RPMI7951 (cell line): ENCODE measurements around the gene MACROD1. TPM values are rescaled to one million over a fixed set of nuclear protein-coding genes. Genes with fewer than 3 reads are reported as not detected.
A peak's percentile ranks its signal among the peaks of the same experiment; 100 is the strongest.
"Not testable (repeated sequence)": the region's sequence is repeated elsewhere in the genome, so short reads cannot be mapped to it uniquely, and the experiment has no call there.

Experiments used
- DNase-seq: peaks from one replicate; pipeline ENCODE4 v3.0.0-alpha.2; 2012; ENCODE audit warnings: low read depth
- total RNA-seq: library from RNA; depleted of rRNA; stranded (reverse); fragments of >200 nt; shearing (Covaris generic); gene quantifications from 2 replicates; pipeline ENCODE4 v1.2.3, GENCODE V29; 2014

The MACROD1 gene
- total RNA-seq, 1 experiment from 2014 or later = 43.3 TPM

DNA sequence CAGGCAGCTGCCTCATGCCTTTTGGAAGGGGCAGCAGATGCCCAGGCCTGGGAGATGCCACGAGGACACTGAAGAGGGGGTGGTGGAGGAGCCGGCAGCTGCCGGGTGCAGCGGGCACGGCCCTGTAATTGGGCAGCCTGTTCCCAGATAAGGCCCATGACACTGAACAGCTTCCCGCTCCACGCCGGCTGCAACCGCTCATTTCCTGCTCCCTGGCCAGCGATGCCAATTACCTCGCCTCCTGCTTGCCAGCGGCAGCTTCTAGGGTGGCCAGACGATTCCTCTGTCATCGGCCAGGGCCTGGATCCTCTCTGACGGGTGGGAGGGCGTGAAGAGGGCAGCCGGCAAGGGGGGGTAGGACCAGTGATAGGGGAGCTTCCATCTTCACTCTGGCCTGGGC lies 107.4 kb downstream of the MACROD1 start:
- no peak for DNase-seq

DNA sequence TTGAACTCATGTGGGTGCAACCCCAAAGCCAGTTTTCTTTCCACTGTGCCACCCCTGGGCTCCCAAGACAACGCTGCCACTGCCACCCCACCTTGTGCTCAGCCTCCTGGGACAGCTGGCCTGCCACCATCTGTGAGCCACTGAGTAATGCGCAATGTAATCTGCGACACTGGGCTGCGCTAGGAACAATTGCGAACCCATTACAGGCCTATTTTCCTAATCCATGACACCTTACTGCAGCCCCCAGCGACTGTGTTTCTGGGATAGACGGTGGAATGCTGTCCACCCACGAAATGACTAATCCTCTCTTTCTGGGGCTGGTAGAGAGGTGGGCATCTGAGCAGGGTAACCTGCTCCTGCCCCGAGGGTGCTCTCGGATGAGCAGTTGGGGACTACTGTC lies 108.0 kb downstream of the MACROD1 start:
- no peak for DNase-seq

DNA sequence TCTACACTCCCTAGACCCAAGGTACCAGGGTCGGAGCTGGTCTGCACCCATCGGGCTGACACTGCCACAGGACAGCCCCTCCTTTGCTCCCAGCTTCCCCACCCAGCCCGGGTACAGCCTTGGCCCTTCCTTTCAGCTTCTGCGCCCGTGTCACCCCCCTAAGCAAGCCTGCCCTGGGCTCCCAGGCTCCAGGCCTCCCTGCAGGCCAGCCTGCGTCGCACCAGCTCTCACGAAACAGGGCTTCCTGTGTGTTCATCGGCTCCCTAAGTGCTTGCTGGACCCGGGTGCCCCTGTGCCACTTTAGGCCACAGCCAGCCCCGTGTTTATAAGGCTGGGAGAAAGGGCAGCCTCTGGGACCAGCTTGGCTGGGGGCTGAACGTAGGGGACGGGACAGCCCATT lies 109.1 kb downstream of the MACROD1 start:
- no peak for DNase-seq

DNA sequence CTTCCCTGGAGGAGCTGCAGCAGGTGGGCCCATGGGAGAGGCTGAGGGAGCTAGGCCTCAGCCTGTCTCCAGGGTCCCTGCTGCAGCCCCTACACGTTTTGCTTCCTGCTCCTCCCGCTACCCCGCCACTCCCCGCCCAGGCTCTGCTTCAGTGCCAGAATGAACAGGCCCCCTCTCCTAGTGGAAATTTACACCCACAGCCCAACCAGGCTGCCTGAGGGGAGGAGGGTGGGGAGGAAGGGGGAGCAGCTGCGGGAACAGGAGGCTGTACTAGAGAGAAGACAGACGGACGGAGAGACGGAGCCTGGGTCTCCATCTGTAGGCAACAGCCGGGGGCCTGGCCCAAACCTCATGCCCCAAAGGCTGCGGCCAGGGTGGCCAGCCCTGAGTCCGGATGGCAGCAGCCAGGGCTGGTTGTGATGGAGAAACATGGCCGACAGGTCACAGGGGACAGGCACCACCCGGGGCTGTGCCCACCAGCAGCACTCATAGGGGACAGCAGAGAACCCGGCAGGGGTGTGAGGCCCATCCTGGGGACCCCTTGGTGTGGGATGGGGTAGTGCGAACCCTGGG lies 109.6 kb downstream of the MACROD1 start:
- no peak for DNase-seq

DNA sequence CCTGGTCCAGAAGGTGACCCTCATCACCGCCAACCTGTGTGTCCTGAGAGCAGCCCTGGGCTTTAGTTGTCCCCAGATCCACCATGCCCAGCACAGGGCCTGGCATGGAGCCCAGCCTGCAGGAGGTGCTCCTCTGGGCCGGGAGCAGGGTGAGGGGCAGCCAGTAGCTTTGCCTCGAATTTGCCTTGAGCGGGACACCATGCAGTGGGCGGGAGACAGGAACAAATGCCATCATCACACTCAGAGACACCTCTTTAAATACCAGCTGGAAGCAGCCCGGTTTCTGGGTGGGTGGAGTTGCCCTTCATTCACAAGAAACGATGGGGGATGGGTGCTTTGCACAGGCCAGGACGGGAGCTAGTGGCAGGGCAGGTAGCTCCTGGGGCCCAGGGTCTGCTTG lies 110.8 kb downstream of the MACROD1 start:
- DNase-seq = no peak

DNA sequence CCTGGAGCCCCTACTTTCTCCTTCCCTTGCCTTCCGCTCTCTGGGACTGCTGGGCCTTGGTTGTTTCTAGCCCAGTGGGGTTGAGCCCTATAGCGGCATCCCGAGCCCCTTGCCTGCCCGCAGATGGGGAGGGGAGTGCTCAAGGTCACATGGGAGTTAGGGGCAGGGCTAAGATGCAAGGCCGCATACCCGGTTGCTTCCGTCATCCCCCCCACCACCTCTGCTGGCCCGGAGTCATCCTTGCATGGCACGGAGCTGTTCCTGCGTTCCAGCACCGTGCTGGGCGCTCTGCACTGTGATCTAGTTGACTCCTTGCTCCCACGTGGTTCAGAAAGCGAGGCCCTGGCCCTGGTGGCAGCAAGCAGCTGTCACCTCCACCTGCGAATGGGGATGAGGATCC lies 112.2 kb downstream of the MACROD1 start:
- no peak for DNase-seq

DNA sequence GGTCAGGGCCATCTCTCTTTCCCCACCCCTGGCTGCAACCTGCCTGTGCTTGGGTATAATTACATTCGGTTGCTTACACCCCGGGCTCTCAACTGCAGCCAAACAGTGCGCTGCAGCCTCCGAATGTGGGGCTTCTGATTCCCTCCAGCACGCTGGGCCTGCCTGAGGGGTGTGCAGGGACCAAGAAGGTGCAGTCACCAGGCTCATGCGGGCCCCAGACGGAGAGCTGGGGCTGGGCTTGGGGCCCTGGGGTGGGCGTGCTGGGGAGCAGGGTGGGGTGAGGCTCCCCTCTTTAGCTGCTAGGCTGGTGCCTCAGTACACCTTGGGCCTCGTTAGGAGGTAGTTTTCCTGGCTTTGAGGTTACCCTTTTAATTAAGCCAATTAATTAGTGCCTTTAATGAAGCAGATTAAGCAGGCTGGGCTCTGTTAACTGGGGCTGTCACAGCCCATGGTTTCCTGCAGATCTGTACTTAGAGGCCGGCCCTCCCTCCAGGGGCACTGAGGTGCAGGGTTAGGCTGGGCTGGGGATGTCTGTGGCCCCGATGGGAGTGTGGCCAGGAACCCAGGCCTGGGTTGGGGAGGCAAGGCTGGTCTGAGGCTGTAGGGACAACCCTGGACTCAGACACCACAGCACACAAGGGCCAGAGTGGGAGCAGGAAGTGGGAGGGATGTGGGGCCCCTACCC lies 112.8 kb downstream of the MACROD1 start:
- no peak for DNase-seq

DNA sequence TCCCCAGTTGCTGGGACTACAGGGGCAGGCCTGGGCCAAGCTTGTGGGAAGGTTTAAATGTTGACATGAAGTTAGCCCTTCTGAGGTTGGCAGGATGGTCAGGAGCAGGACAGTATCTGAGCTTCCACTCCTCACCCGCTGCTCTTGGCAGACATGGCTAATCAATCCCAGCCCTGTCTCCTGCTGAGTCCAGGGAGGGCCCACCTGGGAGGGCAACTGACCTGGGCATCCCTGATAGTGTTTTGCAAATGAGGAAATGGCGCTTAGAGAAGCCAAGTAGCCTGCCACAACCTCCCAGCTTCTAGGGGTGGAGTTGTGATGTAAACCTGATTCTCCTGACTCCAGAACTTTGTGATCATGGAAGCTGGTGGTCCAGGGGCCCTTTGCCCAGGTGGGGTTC lies 113.5 kb downstream of the MACROD1 start:
- no peak for DNase-seq

DNA sequence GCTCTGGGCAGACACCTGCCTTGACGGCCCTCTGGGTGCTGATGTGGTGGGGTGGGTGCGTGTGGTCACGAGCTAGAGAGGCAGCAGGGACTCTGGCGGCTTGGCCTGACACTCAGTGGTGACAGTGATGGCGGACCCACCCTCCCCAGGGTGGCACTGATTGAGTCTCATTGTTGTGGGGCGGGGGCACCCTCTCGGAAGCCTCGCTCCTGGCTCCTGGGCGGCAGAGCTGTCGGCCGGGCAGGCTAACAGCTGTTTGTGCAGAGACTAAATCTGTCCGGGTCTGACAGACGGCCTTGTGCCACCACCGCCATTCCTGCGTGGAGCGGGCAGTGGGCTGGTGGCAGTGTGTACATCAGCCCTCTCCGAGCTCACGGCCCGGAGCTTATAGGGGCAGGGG lies 114.6 kb downstream of the MACROD1 start:
- no peak for DNase-seq

DNA sequence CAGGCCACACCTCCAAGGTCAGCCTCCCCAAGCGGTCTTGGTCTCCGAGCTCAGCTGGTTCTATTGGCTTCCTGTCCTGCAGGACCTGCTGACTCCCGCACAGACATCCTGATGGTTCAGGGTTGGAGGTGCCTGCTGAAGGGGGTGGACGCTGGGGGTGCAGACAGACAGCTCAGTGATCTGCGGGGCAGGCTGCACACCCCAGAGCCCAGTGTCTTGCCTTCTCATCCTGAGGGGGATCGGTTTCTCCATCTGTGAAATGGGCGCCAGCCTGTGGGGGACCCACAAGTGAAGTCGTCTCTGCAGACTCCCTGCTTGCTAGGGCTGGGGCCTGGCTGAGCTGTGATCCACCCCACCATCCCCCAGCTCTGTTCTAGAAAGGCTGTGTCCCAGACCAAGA lies 116.4 kb downstream of the MACROD1 start:
- no peak for DNase-seq

DNA sequence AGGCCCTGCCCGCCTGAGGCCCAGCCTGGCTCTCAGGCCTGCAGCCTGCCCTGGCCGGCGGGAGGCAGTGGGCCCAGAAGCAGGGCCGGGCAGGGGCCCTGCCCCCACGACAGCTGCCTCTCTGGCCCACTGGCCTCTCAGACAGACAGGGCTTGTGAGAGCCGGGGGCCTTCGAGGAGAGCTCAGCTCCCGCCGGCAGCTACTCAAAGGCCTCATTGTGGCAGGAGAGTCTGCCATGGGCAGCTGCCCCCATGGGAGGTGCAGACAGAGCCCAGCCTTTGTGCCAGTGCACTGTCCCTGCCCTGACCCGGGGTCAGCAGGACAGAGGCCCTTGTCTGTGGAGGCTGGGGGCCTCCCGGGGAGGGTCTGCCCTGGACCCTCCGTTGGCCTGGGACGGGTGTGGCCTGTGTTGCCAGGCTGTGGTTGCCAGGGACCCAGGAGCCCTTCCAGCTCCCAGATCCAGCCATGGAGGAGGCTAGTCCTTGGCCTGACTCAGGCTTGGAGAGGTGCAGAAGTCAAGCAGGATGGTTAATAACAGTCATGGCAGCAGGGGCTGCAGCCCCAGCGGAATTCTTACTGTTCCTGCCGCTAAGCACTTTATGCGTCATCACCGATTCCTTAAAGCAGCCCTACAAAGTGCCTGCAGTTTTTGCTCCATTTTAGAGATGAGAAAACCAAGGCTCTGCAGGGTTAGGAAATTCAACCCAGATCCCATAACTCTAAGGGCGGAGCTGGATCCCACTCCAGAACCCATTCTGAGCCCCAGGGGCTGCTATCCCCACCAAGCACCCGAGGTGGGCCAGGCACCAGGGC lies 117.7 kb downstream of the MACROD1 start:
- DNase-seq = peak; percentile 49

DNA sequence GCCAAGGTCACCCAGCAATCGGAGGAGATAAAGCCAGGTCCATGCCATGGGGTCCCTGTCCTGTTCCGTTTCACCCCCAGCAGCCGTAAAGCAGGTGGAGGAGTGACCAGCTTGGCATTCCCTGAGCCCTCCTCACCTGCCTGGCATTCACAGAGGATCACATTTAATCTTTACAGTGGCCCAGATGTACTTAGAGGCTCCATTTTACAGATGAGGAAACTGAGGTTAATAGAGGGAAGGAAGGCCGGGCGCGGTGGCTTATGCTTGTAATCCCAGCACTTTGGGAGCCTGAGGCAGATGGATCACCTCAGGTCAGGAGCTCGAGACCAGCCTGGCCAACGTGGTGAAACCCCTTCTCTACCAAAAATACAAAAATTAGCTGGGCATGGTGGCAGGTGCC lies 118.5 kb downstream of the MACROD1 start:
- not testable (repeated sequence) for DNase-seq

DNA sequence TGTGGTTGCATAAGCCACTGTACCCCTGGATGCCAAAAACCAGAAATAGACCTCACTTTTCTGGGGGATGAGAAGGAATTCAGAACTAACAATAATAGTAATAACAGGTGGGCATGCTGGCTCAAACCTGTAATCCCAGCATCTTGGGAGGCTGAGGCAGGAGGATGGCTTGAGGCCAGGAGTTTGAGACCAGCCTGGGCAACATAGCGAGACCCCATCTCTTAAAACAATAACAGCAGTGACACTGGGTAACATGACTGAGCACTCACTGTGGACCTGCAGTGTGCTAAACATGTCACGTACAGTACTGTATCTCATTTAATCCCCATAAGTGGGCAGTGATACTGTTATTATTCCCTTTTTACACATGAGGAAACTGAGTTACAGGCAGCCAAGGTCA lies 120.2 kb downstream of the MACROD1 start:
- no peak for DNase-seq

DNA sequence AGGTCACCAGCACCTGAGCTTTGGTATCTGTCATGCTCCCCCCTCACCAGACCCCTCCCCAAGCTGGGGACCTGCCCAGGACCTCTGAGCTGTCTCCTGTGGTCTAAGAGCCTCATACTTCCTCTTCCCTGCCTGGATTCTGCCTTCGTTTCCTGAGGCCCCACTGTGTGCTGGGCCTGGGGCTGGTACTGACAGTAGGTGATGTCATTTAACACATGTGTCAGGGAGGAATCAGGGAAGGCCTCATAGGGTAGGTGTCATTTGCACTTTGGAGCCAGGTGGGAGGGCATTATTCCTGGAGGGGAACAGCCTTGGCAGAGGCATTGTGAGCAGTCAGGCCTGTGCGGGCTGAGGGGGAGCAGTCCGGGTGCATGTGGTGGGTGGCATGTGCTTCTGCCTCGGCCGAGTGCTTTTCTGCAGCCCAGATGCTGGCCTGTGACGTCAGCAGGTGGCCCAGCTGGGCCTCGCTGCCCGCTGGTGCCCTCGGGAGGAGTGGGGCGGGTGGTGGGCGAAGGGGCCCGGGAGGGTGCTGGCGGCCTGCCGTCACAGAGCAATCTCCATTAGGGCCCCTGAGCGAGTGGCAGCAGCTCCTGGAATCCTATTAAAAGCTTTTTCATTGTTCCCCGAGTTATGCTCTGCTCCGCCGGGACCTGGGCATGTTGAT lies 121.1 kb downstream of the MACROD1 start:
- DNase-seq = no peak

DNA sequence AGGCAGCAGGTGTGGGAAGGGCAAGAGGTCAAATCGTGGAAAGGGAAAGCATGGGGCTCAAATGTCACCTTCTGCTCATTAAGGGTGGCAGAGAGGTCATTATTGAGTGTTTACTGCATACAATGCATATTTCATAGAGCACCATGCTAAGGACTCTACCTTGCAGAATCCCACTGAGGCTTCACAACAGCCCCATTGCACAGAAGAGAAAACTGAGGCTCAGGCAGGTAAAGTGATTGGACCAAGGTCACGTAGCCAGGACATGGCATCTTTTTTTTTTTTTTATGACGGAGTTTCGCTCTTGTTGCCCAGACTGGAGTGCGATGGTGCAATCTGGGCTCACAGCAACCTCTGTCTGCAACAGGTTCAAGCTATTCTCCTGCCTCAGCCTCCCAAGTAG lies 122.4 kb downstream of the MACROD1 start:
- DNase-seq = no peak

DNA sequence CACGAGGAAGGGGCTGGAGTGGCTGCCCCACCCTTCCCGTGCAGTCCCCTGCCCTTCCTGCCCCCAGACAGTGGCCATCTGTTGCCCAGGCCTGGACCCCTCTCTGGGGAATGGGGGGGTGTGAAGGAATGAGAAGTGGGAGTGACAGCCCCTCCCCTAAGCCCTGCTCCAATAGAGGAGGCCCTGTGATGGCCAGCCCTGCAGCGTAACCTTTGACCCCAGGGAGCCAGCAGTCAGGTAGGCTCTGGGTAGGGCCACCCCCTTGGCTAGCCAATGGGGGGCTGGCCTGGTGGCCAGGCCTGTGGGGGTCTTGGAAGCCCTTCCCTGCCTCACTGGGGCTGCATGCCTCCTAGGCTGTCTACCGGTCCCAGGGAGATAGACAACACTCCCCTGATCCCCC lies 123.6 kb downstream of the MACROD1 start:
- DNase-seq = no peak

DNA sequence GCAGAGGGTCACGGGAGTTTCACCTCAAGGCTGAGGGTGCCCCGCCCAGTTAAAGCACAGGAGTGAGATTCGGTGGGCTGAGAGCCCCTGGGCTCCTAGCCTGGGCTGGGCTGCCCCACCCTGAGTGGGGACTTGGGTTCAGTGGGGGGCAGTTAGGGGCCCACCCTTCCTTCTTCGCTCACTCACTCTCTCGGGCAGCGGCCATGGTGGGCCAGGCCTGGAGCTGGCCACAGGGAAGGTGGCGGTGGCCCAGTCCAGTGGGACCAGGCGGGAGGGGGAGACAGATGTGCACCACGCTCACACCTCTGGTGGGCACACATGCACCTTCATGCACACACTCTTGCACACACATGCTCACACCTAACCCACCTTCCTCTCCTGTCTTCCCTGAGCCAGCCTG lies 124.1 kb downstream of the MACROD1 start:
- DNase-seq = no peak

DNA sequence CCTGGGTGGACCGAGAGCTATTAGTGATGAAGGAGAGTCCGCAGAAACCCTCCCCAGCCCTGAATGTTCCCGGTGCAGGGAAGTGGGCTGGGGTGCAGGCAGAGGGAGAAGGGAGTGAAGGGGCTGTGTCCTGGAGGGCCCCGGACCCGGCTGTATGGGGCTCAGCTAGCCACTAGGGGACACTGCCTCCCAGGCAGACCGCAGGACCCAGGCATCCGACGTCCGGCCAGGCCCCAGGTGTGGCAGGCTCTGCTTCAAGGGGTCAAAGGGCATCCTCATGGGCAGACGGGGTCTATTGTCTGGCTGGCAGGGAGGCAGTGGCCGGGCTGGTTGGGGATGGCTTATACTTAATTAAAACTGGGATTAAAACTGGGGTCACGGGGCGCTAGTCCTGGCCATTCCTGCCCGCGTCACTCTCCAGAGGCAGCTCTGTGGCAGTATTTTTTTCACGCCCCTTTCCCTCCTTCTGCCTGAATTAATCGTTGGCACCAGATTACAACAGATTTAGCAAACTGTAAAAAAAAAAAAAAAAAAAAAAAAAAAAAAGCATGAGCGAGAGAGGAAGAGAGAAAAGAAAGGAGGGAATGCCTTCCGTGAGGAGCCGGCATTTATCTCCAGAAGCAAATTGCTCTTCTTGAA lies 125.1 kb downstream of the MACROD1 start:
- no peak for DNase-seq

DNA sequence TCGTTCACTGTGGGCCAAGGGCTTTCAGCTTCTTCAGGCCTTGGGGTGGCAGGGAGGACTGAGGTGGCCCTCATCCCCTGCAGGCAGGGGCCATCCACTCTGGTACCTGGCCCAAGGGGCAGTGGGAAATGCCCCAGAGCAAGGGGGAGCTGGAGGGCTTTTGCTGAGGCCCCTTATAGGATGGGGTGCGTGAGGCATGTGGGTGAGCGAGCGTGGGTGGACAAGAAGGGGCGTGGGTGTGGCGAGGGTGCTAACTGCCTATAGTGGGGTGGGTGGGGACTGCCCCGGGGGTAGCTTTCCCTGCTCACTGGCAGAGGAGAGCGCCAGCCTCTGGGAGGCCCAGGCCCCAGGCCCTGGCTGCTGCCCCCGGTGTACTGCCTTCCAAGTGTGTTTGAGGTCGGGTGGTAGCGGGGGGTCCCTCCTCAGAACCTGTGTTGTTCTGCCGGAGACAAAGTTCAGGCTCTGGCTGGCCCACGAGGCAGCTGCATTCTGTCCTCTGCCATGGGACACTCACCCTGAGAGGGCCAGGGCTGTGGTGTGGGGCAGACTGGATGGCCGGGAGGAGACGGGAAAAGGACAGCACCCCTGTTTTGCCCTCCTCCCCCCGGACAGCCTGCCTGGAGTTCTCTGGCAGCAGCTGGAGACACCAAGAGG lies 126.8 kb downstream of the MACROD1 start:
- DNase-seq = no peak

DNA sequence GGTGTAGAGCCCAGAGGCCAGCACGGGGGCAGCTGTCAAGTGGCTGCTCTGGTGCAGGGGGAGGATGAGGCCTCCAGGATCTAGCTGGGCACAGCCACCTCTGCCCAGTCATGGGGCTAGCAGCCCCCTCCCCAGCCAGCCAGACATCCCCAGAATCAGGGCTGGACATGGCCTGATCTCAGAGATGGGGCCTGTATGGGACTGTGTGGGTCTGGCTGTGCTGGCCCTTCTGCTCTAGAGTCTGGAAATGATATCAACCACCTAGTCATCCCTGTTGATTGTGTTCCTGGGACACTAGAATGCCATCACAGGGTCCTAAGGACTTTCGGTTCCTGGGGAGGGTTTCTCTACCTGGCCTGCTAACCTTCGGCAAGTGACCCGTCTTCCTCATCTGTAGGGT lies 127.4 kb downstream of the MACROD1 start:
- no peak for DNase-seq

DNA sequence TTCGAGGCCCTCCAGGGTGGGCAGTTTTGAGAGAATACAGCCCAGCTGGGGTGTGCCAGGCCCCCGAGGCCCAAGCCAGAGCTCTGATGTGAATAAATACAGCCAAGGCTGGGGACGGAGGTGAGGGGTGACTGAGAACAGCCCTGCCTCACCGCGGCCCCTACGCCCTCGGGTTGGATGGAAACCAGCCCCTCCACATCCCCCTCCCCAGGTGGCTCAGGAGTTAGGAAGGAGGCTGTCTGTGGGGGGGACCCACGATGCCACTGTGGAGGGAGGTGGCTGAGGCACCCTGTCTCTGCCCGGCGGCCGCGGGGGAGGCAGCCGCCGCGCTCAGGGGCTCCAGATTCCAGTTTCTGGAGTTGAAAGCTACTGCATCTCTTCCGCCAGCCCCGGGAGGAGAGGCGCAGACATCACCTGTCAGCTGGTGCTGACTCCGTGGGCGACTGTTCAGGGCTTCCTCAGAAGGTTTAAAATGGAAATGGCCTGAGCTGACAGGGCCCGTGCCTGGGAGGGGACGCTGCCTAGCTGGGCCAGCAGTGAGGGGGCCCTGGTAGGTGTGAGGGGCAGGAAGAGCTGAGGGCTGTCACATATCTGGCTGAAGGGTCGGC lies 128.8 kb downstream of the MACROD1 start:
- no peak for DNase-seq
